Stimulated activated CD8-positive, alpha-beta memory T cell treated with anti-CD3 and anti-CD28 coated beads, Interleukin-2, amount 100 ng/mL, for 48 hours (primary cell): ENCODE measurements around the gene RSBN1L.

Experiments used
- DNase-seq, 2 donors: peaks; one replicate each; pipeline ENCODE4 v3.0.0-alpha.2; 2020; ENCODE audit warnings: low read depth in 2 of 2

RSBN1L gene

DNA sequence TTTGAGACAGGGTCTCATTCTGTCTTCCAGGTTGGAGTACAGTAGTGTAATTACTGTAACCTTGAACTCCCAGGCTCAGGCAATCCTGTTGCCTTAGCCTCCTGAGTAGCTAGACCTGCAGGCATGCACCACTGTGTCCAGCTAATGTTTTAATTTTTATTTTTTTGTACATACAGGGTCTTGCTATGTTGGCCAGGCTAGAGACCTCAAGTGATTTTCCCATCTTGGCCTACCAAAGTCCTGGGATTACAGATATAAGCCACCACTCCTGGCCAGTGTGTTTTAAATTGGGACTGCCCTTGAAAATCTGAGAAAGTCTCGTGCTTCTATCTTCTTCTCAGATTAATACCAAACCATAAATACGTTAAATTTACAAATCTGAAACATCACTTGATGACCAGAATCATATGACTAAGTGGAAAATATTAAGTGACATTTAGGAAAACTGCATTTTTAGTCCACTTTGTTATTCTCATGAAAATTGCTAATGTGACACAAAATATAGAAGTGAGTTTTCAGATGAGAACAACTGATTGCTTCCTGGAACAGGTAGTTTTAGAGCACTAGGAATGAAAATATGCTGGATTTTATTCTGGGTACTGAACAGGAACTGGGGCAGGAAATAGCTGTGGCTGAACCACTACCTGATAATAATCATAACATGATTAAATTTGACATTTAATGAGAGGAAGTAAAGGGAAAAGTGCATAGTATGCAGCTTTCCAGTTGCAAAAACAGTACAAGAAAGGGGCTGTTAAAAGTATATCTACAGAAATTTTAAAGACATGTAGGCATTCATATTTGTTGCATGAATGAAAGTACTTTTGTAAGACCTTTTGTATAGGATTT is 106.5 kb downstream of the RSBN1L start:
- DNase-seq: no peak

- no peak for DNase-seq
These were observed 110.2 kb downstream of the RSBN1L start for GRCh38 chr7:77806425-77806824.

- DNase-seq: no peak
These were observed 112.3 kb downstream of the RSBN1L start for GRCh38 chr7:77808517-77808916.

DNA sequence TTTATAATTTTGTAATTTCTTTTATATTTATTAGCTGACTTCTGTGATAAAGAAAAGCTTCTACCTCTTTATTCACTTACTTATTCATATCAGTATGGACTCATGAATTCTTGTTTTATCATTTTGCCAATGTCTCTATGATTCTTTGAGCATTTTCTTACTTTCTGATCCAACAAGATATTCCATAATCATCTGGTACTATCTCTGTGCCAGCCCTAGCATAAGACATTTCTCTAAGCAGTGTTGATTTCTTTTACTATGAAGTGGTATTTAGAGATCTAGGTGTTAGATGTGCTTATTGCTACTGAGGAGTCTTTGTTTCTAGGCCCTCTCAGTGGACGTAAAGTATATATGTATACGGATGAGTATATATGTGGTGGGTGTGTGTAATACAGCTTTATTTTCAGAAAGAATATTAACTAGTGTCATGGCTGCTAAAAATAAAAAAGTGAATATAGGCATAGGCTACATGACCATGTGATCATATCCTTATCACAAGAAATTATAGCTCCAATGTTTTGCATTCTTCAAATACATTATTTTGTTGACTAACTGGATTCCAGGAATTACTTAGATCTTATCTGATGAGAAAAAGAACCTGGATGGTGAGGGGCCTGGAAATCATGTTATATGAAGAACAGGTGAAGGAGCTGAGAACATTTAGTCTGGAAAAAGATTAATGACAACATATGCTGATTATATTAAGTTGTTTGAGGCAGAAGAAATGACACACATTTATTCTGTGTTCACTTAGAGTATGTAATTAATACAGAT is 115.4 kb downstream of the RSBN1L start:
- no peak for DNase-seq

DNA sequence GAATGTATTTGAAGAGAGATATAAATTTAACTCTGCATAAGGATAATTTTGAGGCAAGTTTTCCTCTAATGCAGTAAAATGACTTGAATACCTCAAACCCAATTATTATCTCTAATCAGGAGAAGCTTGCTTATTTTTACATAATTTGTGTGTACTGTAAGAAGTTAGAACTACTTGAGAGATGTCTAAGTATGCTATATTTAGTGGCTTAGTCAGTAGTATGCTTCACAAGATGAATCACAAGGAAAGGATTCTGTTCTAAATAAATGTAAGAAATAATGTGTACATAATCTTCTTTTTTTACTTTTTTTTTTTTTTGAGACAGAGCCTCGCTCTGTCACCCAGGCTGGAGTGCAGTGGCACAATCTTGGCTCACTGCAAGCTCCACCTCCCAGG is 116.0 kb downstream of the RSBN1L start:
- DNase-seq: no peak

- no peak for DNase-seq
These were observed 116.9 kb downstream of the RSBN1L start for GRCh38 chr7:77813180-77813579.

GRCh38 chr7:77819021-77819420 is 122.8 kb downstream of the RSBN1L start:
- DNase-seq: no peak

- DNase-seq: no peak
These were observed 124.7 kb downstream of the RSBN1L start for GRCh38 chr7:77820967-77821366.

DNA sequence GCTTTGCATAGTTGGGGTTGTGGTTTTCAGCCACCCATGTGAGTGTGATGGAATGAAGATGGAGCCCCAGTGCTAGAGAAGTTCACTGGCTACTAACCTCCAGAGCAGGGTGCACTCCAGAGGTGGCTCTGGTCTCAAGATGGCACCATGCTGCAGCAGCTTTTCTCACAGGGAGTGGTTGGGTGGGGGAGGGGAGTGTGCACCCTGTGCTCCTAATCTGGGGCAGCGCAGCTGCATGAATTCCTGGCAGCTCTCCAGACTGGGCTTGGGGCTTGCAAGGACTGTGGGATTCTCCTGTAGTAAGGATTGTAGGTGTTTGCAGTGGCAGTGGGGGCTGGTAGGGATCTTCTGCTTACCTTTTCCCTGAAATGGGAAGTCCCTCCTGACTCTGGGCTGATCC is 126.0 kb downstream of the RSBN1L start:
- no peak for DNase-seq

DNA sequence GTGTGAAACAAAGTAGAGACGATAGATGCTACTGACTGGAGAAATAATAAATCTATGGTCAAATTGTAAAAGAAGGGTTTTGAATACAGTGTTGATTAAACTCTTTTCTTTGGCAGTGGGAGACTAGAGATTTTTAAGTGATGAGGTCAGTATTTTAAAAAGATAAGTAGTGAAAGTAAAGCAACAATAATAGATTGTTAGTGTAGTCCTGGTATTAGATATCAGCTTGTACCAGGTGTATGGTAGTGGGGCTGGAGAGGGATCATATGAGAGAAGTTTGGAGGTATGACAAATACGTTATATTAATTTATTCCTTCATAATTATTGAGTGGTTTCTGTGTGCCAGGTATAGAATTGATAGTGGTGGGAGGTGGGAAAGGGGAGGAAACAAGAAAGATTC is 127.5 kb downstream of the RSBN1L start:
- no peak for DNase-seq

GRCh38 chr7:77824636-77825035 is 128.4 kb downstream of the RSBN1L start:
- DNase-seq: no peak

DNA sequence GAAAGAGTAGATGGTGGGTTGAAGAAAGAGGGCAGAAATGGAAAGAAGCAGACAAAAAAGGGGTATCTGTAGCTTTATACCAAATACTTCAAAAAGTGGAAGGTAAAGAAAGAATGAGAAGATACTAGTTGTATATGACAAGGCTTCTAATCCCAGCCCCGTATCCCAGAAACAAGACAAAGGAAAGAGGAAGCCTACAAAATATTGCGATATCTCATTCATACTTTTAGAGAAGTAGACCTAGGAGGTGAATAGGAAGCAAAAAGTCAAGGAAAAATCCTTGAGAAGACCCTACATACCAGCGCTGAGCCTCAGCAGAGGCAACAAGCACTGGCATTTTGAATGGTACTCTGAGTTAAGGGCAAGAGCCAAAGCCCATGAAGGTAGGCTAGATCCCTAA is 128.9 kb downstream of the RSBN1L start:
- DNase-seq: no peak

- DNase-seq: no peak
These were observed 130.0 kb downstream of the RSBN1L start for GRCh38 chr7:77826300-77826699.

DNA sequence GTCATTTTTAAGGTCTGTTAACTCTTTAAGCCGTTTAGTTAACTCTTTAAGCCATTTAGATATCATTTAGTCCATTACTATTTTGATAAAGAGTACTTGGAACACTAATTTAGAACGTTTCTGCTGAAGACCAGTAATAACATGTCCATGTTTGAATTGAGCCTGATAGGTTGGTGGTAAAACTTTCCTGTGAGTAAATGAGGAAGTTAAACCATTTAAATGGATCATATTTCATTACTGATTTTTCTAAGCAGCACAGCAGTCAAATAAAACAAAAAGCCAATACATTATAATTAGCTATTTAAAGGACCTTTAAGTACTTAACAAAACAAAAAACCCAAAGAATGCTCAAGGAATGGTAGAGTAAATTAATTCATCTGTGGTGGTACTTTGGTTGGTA is 131.7 kb downstream of the RSBN1L start:
- no peak for DNase-seq

GRCh38 chr7:77830649-77831355 is 134.5 kb downstream of the RSBN1L start:
- no peak for DNase-seq

DNA sequence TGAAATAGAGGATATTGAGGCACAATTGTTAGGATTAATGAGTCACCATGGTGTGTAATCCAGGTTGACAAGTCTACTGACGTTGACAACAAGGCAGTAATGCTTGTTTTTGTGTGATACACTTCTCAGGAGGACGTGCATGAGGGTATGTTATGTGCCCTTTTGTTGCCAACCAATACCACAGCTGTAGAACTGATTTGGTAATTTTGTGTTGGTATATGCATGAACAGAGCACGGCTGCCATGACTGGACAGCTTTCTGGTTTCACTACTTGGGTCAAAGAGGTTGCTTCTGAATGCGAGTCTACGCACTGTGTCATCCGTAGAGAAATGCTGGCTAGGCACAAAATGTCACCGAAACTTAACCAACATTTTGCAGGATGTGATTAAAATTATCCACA is 135.2 kb downstream of the RSBN1L start:
- DNase-seq: no peak

- no peak for DNase-seq
These were observed 135.7 kb downstream of the RSBN1L start for GRCh38 chr7:77831953-77832352.
